H9 (cell line): ENCODE measurements around the gene CBX3. TPM values are rescaled to one million over a fixed set of nuclear protein-coding genes. Genes with fewer than 3 reads are reported as not detected.

Source experiments
- DNase-seq: peaks from one replicate; pipeline ENCODE4 v3.0.0-alpha.2; 2017
- H2AFZ ChIP-seq: one replicate; pipeline ENCODE4 v1.6.1; 2013; ENCODE audit warnings: mild to moderate bottlenecking, low read length, control low read depth, moderate library complexity
- H2AK5ac ChIP-seq: 2 replicates; pipeline ENCODE4 v1.6.1; 2013; ENCODE audit warnings: low read length, control low read depth, mixed read lengths; ENCODE audit not compliant: insufficient read length
- H2BK120ac ChIP-seq: one replicate; pipeline ENCODE4 v1.6.1; 2013; ENCODE audit warnings: low read depth, mild to moderate bottlenecking, low read length, control low read depth, inconsistent platforms; ENCODE audit not compliant: poor library complexity, severe bottlenecking
- H2BK12ac ChIP-seq: 2 replicates; pipeline ENCODE4 v1.6.1; 2013; ENCODE audit warnings: low read length, control low read depth, mixed read lengths, low read depth; ENCODE audit not compliant: insufficient read length
- H2BK15ac ChIP-seq: 2 replicates; pipeline ENCODE4 v1.6.1; 2013; ENCODE audit warnings: low read depth, low read length, control low read depth
- H2BK20ac ChIP-seq: one replicate; pipeline ENCODE4 v1.6.1; 2013; ENCODE audit warnings: low read depth, mild to moderate bottlenecking, low read length, control low read depth, inconsistent platforms; ENCODE audit not compliant: poor library complexity, severe bottlenecking
- H2BK5ac ChIP-seq: 2 replicates; pipeline ENCODE4 v1.6.1; 2013; ENCODE audit warnings: low read length, control low read depth, mixed read lengths; ENCODE audit not compliant: insufficient read length
- H3K14ac ChIP-seq: 2 replicates; pipeline ENCODE4 v1.6.1; 2013; ENCODE audit warnings: low read length, control low read depth; ENCODE audit not compliant: insufficient read depth
- H3K18ac ChIP-seq: 2 replicates; pipeline ENCODE4 v1.6.1; 2013; ENCODE audit warnings: low read depth, mild to moderate bottlenecking, mixed read lengths, low read length, control low read depth; ENCODE audit not compliant: insufficient read length
- H3K23ac ChIP-seq: 2 replicates; pipeline ENCODE4 v1.6.1; 2013; ENCODE audit warnings: low read length, control low read depth, mixed read lengths, low read depth; ENCODE audit not compliant: insufficient read length
- H3K23me2 ChIP-seq: 2 replicates; pipeline ENCODE4 v1.6.1; 2013; ENCODE audit warnings: low read depth, mild to moderate bottlenecking, mixed read lengths, low read length, control low read depth; ENCODE audit not compliant: insufficient read length, poor library complexity, severe bottlenecking
- H3K27ac ChIP-seq: 2 replicates; pipeline ENCODE4 v1.5.1; 2013; ENCODE audit warnings: low read length, control low read depth, mixed read lengths, low read depth; ENCODE audit not compliant: insufficient read length
- H3K27me3 ChIP-seq: 2 replicates; pipeline ENCODE4 v1.6.1; 2013; ENCODE audit warnings: low read length, control low read depth, inconsistent platforms; ENCODE audit not compliant: insufficient read depth
- H3K4ac ChIP-seq: 2 replicates; pipeline ENCODE4 v1.6.1; 2013; ENCODE audit warnings: low read depth, mild to moderate bottlenecking, control low read depth, inconsistent platforms, low read length, moderate library complexity
- H3K4me1 ChIP-seq: 2 replicates; pipeline ENCODE4 v1.6.1; 2013; ENCODE audit warnings: low read length, control low read depth, inconsistent platforms; ENCODE audit not compliant: insufficient read depth
- H3K4me2 ChIP-seq: 2 replicates; pipeline ENCODE4 v1.6.1; 2013; ENCODE audit warnings: low read length, control low read depth, mixed read lengths; ENCODE audit not compliant: insufficient read length, insufficient read depth
- H3K56ac ChIP-seq: 2 replicates; pipeline ENCODE4 v1.6.1; 2013; ENCODE audit warnings: low read depth, mild to moderate bottlenecking, mixed read lengths, low read length, control low read depth; ENCODE audit not compliant: insufficient read length
- H3K79me1 ChIP-seq: 2 replicates; pipeline ENCODE4 v1.6.1; 2013; ENCODE audit warnings: low read depth, mild to moderate bottlenecking, moderate library complexity, low read length, control low read depth, inconsistent platforms; ENCODE audit not compliant: insufficient read depth, poor library complexity, severe bottlenecking
- H3K79me2 ChIP-seq: 2 replicates; pipeline ENCODE4 v1.6.1; 2013; ENCODE audit warnings: low read length, control low read depth, inconsistent platforms; ENCODE audit not compliant: insufficient read depth
- H3K9ac ChIP-seq: 2 replicates; pipeline ENCODE4 v1.6.1; 2013; ENCODE audit warnings: low read length, control low read depth, mixed read lengths; ENCODE audit not compliant: insufficient read length; ENCODE audit errors: extremely low read depth
- H3K9me3 ChIP-seq: one replicate; pipeline ENCODE4 v1.6.1; 2013; ENCODE audit warnings: low read depth, low read length, inconsistent platforms; ENCODE audit not compliant: control insufficient read depth
- H3T11ph ChIP-seq: one replicate; pipeline ENCODE4 v1.6.1; 2013; ENCODE audit warnings: mild to moderate bottlenecking, low read length, control low read depth, inconsistent platforms
- H4K20me1 ChIP-seq: one replicate; pipeline ENCODE4 v1.6.1; 2013; ENCODE audit not compliant: control insufficient read depth, insufficient read length, insufficient read depth
- H4K5ac ChIP-seq: 2 replicates; pipeline ENCODE4 v1.6.1; 2013; ENCODE audit warnings: low read depth, mild to moderate bottlenecking, mixed read lengths, low read length, control low read depth; ENCODE audit not compliant: insufficient read length
- H4K8ac ChIP-seq: replicated peaks from 2 replicates; pipeline ENCODE4 v1.6.1; 2013; ENCODE audit warnings: low read length, control low read depth, mixed read lengths, low read depth; ENCODE audit not compliant: insufficient read length
- H4K91ac ChIP-seq: 2 replicates; pipeline ENCODE4 v1.6.1; 2013; ENCODE audit warnings: low read depth, mild to moderate bottlenecking, moderate library complexity, mixed read lengths, low read length, control low read depth; ENCODE audit not compliant: insufficient read length
- H3K27ac Mint-ChIP-seq, 3 experiments: 2 replicates in 2 of 3; 3 replicates in 1 of 3; pipeline ENCODE4 v1.8.0; 2020 to 2021; ENCODE audit warnings: mixed read lengths in 3 of 3, mild to moderate bottlenecking in 1 of 3, moderate library complexity in 1 of 3
- H3K27me3 Mint-ChIP-seq: 2 replicates; pipeline ENCODE4 v1.8.0; 2021; ENCODE audit warnings: low read depth, mild to moderate bottlenecking, moderate library complexity, mixed read lengths
- H3K36me3 Mint-ChIP-seq, 3 experiments: 2 replicates in 2 of 3; 3 replicates in 1 of 3; pipeline ENCODE4 v1.8.0; 2020 to 2021; ENCODE audit warnings: low read depth in 3 of 3, mixed read lengths in 3 of 3; ENCODE audit not compliant: insufficient read depth in 1 of 3
- H3K4me1 Mint-ChIP-seq, 2 experiments: 2 replicates each; pipeline ENCODE4 v1.8.0; 2020; ENCODE audit warnings: mixed read lengths in 2 of 2
- H3K4me3 Mint-ChIP-seq, 2 experiments: 2 replicates in 1 of 2; 3 replicates in 1 of 2; pipeline ENCODE4 v1.8.0; 2020 to 2021; ENCODE audit warnings: mild to moderate bottlenecking in 2 of 2, mixed read lengths in 2 of 2, moderate library complexity in 1 of 2
- H3K9me3 Mint-ChIP-seq, 2 experiments: 2 replicates in 1 of 2; 3 replicates in 1 of 2; pipeline ENCODE4 v1.8.0; 2020; ENCODE audit warnings: mild to moderate bottlenecking in 2 of 2, mixed read lengths in 2 of 2, moderate library complexity in 1 of 2
- WGBS: extraction: QIAGEN DNeasy Blood & Tissue Kit; methylation state at CpG from one replicate; pipeline ENCODE4 v1.1.7; 2013; ENCODE audit warnings: missing lambda C conversion rate, low lambda C conversion rate, mixed read lengths; ENCODE audit not compliant: insufficient read length; ENCODE audit errors: extremely low coverage; 5-methylcytosine and 5-hydroxymethylcytosine counted together
- total RNA-seq: library from RNA; stranded (reverse); gene quantifications from 2 replicates; pipeline ENCODE4 v1.2.1, GENCODE V29; 2021
- TF ChIP-seq, protein P1 (sequence below): fragments of 200-600 bp; sonication (generic); conservative IDR thresholded peaks from 3 replicates; pipeline ENCODE4 v1.8.0; 2021; ENCODE audit warnings: antibody characterized with exemption, mild to moderate bottlenecking

Gene CBX3
- total RNA-seq, 1 experiment from 2014 or later: 288 TPM

DNA sequence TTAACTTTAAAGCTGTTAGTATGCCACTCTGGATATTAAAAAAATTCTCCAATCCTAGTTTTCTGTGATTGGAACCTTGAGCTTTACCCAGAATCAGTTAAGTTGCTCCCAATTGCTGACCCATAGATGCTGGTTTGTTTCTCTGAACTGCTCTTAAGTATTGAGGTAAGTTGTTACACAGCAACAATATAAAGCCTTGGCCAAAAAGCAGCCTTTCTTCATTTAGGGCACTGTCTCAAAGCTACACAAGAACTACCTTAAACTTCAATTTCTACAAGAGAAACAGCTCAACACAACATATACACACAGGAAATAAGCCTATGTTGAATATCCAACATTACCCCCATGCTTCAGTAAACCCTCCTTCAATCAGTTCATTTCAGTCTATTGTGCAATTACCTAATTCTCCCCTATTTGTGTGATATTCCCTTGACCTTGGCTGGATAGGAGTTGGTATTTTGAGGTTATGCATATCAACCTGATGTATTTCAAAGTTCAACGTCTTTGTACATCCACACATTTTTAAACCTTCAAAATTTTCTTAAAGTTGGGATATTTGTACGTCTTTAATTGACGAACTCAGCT, 12.5 kb upstream of the CBX3 start:
- no peak overlapping the region for H3K9ac ChIP-seq
- no peak overlapping the region for H2BK5ac ChIP-seq
- H3K27me3 ChIP-seq: no peaks in the 10 kb centered on the region
- H2BK12ac ChIP-seq: no peak overlapping the region
- DNase-seq: no peak
- H3K4ac ChIP-seq: no peak overlapping the region
- no peak overlapping the region for H2AFZ ChIP-seq
- H3K4me1 Mint-ChIP-seq: peaks cover 23 to 35% of the 10 kb centered on the region in 2 experiments
- H2AK5ac ChIP-seq: no peak overlapping the region
- peak overlapping the region; percentile 71 for H3K27ac ChIP-seq
- H3K79me2 ChIP-seq: peaks cover 2% of the 10 kb centered on the region; the same call in 1 of the 2 replicates
- no peak overlapping the region for H3K18ac ChIP-seq
- no peak overlapping the region for H4K91ac ChIP-seq
- H3K56ac ChIP-seq: no peak overlapping the region
- no peaks in the 10 kb centered on the region for H3K4me1 ChIP-seq
- no peak overlapping the region for H2BK20ac ChIP-seq
- no peak overlapping the region for H3K14ac ChIP-seq
- TF ChIP-seq, protein P1, sequence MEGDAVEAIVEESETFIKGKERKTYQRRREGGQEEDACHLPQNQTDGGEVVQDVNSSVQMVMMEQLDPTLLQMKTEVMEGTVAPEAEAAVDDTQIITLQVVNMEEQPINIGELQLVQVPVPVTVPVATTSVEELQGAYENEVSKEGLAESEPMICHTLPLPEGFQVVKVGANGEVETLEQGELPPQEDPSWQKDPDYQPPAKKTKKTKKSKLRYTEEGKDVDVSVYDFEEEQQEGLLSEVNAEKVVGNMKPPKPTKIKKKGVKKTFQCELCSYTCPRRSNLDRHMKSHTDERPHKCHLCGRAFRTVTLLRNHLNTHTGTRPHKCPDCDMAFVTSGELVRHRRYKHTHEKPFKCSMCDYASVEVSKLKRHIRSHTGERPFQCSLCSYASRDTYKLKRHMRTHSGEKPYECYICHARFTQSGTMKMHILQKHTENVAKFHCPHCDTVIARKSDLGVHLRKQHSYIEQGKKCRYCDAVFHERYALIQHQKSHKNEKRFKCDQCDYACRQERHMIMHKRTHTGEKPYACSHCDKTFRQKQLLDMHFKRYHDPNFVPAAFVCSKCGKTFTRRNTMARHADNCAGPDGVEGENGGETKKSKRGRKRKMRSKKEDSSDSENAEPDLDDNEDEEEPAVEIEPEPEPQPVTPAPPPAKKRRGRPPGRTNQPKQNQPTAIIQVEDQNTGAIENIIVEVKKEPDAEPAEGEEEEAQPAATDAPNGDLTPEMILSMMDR: no peak
- H4K5ac ChIP-seq: no peak overlapping the region
- H3K27me3 Mint-ChIP-seq: no peaks in the 10 kb centered on the region; the same call in 1 of the 2 replicates
- H2BK120ac ChIP-seq: no peak overlapping the region
- no peak overlapping the region for H3T11ph ChIP-seq
- no peaks in the 10 kb centered on the region for H3K9me3 ChIP-seq
- no peaks in the 10 kb centered on the region for H3K23me2 ChIP-seq
- peak overlapping the region in 1 of 3 experiments; percentile 98; a peak in 2 of 7 replicates for H3K27ac Mint-ChIP-seq
- H3K4me2 ChIP-seq: no peak overlapping the region
- H3K79me1 ChIP-seq: no peaks in the 10 kb centered on the region
- H4K8ac ChIP-seq: no peak overlapping the region
- H3K36me3 Mint-ChIP-seq: peaks cover 54 to 85% (median 60%) of the 10 kb centered on the region in 3 experiments
- WGBS: no CpG with 5 or more reads among the region's 3 CpGs
- H3K23ac ChIP-seq: no peak overlapping the region
- no peak overlapping the region for H2BK15ac ChIP-seq
- no peak overlapping the region for H3K4me3 Mint-ChIP-seq
- H3K9me3 Mint-ChIP-seq: no peaks in the 10 kb centered on the region
- no peaks in the 10 kb centered on the region for H4K20me1 ChIP-seq
